CD4-positive, alpha-beta T cell (primary cell): ENCODE data around the gene CALN1. TPM values are rescaled to one million over a fixed set of nuclear protein-coding genes. Genes with fewer than 3 reads are reported as not detected.

Source experiments
- ATAC-seq: fragments of 200-7000 bp; cut with Tn5 transposase; one replicate; pipeline ENCODE4 v1.10.0; 2022; ENCODE audit warnings: mild to moderate bottlenecking; ENCODE audit not compliant: poor library complexity
- CTCF ChIA-PET: fragments of 350-600 bp; sonication (Branson Sonifier 250); formaldehyde crosslinking; loops from one replicate; lab custom pipeline; 2021; ENCODE audit warnings: antibody characterized with exemption, inconsistent platforms; lab: Charles Lee
- POLR2A ChIA-PET: fragments of 350-600 bp; sonication (Branson Sonifier 250); formaldehyde crosslinking; loops from one replicate; lab custom pipeline; 2021; ENCODE audit warnings: antibody characterized with exemption, inconsistent platforms; lab: Charles Lee
- DNase-seq, 14 experiments: peaks; one replicate each; pipeline ENCODE4 v3.0.0-alpha.2; 2013 to 2020; ENCODE audit warnings: mixed read lengths in 2 of 14
- H3K27ac ChIP-seq, 2 donors: one replicate each; pipeline versions ENCODE4 v1.5.1 to v1.7.0; 2013; ENCODE audit warnings: low read length in 2 of 2, low read depth in 1 of 2, mild to moderate bottlenecking in 1 of 2
- H3K27me3 ChIP-seq, 2 experiments: 1 replicate in 1 of 2; 2 replicates in 1 of 2; pipeline versions ENCODE4 v1.6.1 to v1.7.0; 2013; ENCODE audit warnings: low read length in 2 of 2, control low read depth in 1 of 2, mild to moderate bottlenecking in 1 of 2, moderate library complexity in 1 of 2; ENCODE audit not compliant: insufficient read depth in 2 of 2, control insufficient read depth in 1 of 2
- H3K36me3 ChIP-seq: one replicate; pipeline ENCODE4 v1.6.1; 2013; ENCODE audit warnings: low read length, control low read depth; ENCODE audit not compliant: insufficient read depth
- H3K4me1 ChIP-seq: one replicate; pipeline ENCODE4 v1.6.1; 2013; ENCODE audit warnings: low read length, control low read depth; ENCODE audit not compliant: insufficient read depth
- H3K4me3 ChIP-seq: one replicate; pipeline ENCODE4 v1.5.1; 2013; ENCODE audit warnings: mild to moderate bottlenecking, low read length, moderate library complexity
- H3K9me3 ChIP-seq, 2 experiments: 1 replicate in 1 of 2; 2 replicates in 1 of 2; pipeline versions ENCODE4 v1.6.1 to v1.7.0; 2013; ENCODE audit warnings: low read length in 2 of 2, mild to moderate bottlenecking in 2 of 2, control low read depth in 1 of 2, moderate library complexity in 1 of 2; ENCODE audit not compliant: control insufficient read depth in 1 of 2, insufficient read depth in 1 of 2
- H3K27ac Mint-ChIP-seq: one replicate; pipeline ENCODE4 v1.8.0; 2020; ENCODE audit warnings: mixed read lengths
- H3K27me3 Mint-ChIP-seq: one replicate; pipeline ENCODE4 v1.8.0; 2021; ENCODE audit warnings: mixed read lengths
- H3K36me3 Mint-ChIP-seq: one replicate; pipeline ENCODE4 v1.8.0; 2021; ENCODE audit warnings: low read depth, mixed read lengths
- H3K4me1 Mint-ChIP-seq: one replicate; pipeline ENCODE4 v1.8.0; 2021; ENCODE audit warnings: low read depth, mixed read lengths
- H3K4me3 Mint-ChIP-seq: one replicate; pipeline ENCODE4 v1.8.0; 2020; ENCODE audit warnings: mild to moderate bottlenecking, mixed read lengths
- H3K9me3 Mint-ChIP-seq: one replicate; pipeline ENCODE4 v1.8.0; 2020; ENCODE audit warnings: mixed read lengths
- intact Hi-C, 2 experiments: fragments of 100-400 bp; cut with DNase I in 1 of 2; cut with micrococcal nuclease in 1 of 2; formaldehyde crosslinking; loops; one replicate each; pipeline versions ENCODE4 v1.15.1 to v1.9.0; 2023 to 2025; cut with DNase I, micrococcal nuclease
- total RNA-seq, 174 experiments: library from RNA in 2 of 174; stranded (reverse) in 2 of 174; gene quantifications; one replicate each; pipeline ENCODE4 v1.2.3 and lab custom pipeline; 2021 to 2026
- TF ChIP-seq, protein P1 (sequence below): fragments of 200-600 bp; IDR thresholded peaks from one replicate; pipeline ENCODE4 v1.8.0; 2022; ENCODE audit warnings: antibody characterized with exemption, mild to moderate bottlenecking

CALN1 gene
- total RNA-seq, 2 experiments from 2014 or later: 0.06 TPM; not detected in 1

DNA sequence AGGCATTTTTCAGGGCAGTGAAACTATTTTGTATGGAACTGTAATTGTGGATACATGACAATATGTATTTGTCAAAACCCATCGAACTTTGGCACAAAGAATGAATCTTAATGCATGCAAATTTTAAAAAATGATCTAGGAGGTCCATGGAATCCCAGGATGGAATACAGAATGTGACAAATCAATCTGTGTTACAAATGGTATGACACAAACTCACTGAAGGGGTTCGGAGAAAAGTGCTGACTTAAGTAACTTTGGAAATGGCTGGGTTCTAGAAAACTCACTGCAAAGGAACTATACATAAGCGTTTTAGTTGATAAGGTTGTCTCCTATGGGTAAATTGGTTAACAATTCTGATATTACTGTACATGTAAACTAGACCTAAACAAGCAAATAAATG is 26.0 kb downstream of the CALN1 start:
- no peak for ATAC-seq
- Histone ChIP-seq H3K36me3 (no peaks in the 10 kb centered on the region), H3K4me3 (no peak overlapping the region), H3K4me1 (no peaks in the 10 kb centered on the region), H3K9me3 (peaks cover 0 to 10% of the 10 kb centered on the region in 2 experiments), H3K27me3 (no peaks in the 10 kb centered on the region), H3K27ac (no peak overlapping the region)
- TF ChIP-seq, protein P1, sequence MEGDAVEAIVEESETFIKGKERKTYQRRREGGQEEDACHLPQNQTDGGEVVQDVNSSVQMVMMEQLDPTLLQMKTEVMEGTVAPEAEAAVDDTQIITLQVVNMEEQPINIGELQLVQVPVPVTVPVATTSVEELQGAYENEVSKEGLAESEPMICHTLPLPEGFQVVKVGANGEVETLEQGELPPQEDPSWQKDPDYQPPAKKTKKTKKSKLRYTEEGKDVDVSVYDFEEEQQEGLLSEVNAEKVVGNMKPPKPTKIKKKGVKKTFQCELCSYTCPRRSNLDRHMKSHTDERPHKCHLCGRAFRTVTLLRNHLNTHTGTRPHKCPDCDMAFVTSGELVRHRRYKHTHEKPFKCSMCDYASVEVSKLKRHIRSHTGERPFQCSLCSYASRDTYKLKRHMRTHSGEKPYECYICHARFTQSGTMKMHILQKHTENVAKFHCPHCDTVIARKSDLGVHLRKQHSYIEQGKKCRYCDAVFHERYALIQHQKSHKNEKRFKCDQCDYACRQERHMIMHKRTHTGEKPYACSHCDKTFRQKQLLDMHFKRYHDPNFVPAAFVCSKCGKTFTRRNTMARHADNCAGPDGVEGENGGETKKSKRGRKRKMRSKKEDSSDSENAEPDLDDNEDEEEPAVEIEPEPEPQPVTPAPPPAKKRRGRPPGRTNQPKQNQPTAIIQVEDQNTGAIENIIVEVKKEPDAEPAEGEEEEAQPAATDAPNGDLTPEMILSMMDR: no peak
- ChIA-PET CTCF (no interaction called here), POLR2A (no interaction called here)
- no peaks in the 10 kb centered on the region for H3K27me3 Mint-ChIP-seq
- no peaks in the 10 kb centered on the region for H3K4me1 Mint-ChIP-seq
- no peaks in the 10 kb centered on the region for H3K9me3 Mint-ChIP-seq
- intact Hi-C loops: no loop called here
- no peak overlapping the region for H3K4me3 Mint-ChIP-seq
- H3K36me3 Mint-ChIP-seq: no peaks in the 10 kb centered on the region
- no peak for DNase-seq
- no peak overlapping the region for H3K27ac Mint-ChIP-seq

DNA sequence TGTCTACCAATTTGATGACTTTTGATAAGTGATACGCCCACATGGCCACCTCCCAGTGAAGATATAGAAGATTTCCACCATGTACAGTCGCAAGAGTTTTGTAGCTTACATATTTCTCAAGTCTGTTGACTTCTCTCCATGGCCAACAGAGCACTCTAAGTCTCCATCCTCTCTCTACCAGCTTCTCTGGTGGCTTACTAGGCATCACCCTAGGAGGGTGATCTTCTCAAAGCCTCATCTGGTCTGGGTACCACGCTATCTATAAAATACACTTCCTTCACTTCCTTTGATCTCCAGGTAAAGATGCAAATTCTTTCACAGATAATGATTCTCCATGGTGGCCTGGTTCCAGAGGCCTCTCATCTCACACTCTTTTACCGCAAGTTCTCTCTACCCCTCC is 49.9 kb downstream of the CALN1 start:
- H3K36me3 ChIP-seq: no peaks in the 10 kb centered on the region
- Mint-ChIP-seq H3K27ac (no peak overlapping the region), H3K9me3 (no peaks in the 10 kb centered on the region), H3K4me3 (no peak overlapping the region), H3K27me3 (no peaks in the 10 kb centered on the region), H3K36me3 (no peaks in the 10 kb centered on the region), H3K4me1 (no peaks in the 10 kb centered on the region)
- intact Hi-C loops: no loop called here
- DNase-seq: no peak
- no peaks in the 10 kb centered on the region for H3K4me1 ChIP-seq
- no peak overlapping the region for H3K27ac ChIP-seq
- ATAC-seq: no peak
- TF ChIP-seq, protein P1: no peak
- H3K4me3 ChIP-seq: no peak overlapping the region
- H3K27me3 ChIP-seq: no peaks in the 10 kb centered on the region
- ChIA-PET POLR2A (no interaction called here), CTCF (no interaction called here)
- peaks cover 0 to 6% of the 10 kb centered on the region in 2 experiments for H3K9me3 ChIP-seq

DNA sequence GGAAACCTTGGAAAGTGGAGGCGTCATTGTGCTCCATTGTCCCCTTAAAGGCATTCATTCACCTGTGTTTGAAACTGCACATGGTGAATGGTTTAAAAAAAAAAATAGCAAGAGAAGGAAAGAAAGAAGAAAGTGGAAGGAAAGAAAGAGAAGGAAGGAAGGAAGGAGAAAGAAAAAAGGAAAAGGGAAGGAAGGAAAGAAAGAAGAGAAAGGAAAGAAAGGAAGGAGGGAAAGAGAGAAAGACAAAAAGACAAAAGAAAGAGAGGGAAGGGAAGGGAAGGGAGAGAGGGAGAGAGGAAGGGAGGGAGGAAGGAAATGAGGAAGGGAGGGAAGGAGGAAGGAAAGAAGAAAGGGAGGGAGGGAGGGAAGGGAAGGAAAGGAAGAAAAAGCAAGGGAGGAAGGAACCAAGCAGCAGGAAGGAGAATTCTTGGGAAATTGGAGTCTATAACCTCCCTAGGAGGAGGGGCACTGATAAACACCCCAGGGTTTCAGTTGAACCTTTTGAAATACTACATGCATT is 66.9 kb downstream of the CALN1 start:
- H3K4me3 Mint-ChIP-seq: no peak overlapping the region
- Histone ChIP-seq H3K4me1 (no peaks in the 10 kb centered on the region), H3K27ac (no peak overlapping the region), H3K4me3 (no peak overlapping the region), H3K36me3 (no peaks in the 10 kb centered on the region), H3K9me3 (peaks cover 0 to 4% of the 10 kb centered on the region in 2 experiments), H3K27me3 (no peaks in the 10 kb centered on the region)
- intact Hi-C loops: no loop called here
- no peaks in the 10 kb centered on the region for H3K36me3 Mint-ChIP-seq
- TF ChIP-seq, protein P1: no peak
- POLR2A ChIA-PET: no interaction called here
- H3K27ac Mint-ChIP-seq: no peak overlapping the region
- DNase-seq: no peak
- CTCF ChIA-PET: no interaction called here
- peaks cover 8% of the 10 kb centered on the region for H3K27me3 Mint-ChIP-seq
- ATAC-seq: no peak
- H3K4me1 Mint-ChIP-seq: no peaks in the 10 kb centered on the region
- peaks cover 2% of the 10 kb centered on the region for H3K9me3 Mint-ChIP-seq
